Midbrain (tissue), 1 donor: Measurements from ENCODE around the gene TBC1D3D.
"Not testable (repeated sequence)": the region's sequence is repeated elsewhere in the genome, so short reads cannot be mapped to it uniquely, and the experiment has no call there.

Source experiments
- DNase-seq: peaks from one replicate; lab custom pipeline; 2025; lab: John Stamatoyannopoulos, UW

The TBC1D3D gene

DNA sequence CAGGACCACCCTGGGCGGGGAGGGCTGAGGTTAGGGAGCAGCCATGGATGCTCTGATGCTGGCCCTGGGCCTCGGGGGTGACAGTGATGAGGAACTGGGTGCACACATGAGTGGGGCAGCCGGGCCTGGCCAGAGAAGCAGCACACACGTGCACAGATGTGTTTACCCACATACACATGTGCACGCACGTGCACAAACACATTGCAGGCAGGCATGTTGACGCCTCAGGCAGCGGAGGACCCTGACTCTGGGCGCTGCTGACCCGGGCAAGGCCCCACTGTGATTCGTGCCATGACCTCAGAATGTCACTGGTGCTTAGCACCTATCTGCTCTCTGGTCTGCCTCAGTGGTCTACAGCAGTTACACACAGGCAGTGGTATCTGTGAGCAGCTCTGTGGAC is at the start of gene TBC1D3D:
Gene TBC1D3D (plus strand): TSS at position 301 of the 400 bp plus-strand sequence. CDS start 1,585 bp downstream, outside the sequence.
- not testable (repeated sequence) for DNase-seq

DNA sequence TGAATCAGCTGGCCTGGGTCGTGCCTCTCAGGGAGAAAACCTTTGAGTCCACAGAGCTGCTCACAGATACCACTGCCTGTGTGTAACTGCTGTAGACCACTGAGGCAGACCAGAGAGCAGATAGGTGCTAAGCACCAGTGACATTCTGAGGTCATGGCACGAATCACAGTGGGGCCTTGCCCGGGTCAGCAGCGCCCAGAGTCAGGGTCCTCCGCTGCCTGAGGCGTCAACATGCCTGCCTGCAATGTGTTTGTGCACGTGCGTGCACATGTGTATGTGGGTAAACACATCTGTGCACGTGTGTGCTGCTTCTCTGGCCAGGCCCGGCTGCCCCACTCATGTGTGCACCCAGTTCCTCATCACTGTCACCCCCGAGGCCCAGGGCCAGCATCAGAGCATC is 14.8 kb upstream of the TBC1D3D start, which contains the start of gene TBC1D3L:
Gene TBC1D3L (minus strand): TSS at position 101 of the 400 bp plus-strand sequence. CDS start 1,540 bp downstream, outside the sequence.
- not testable (repeated sequence) for DNase-seq
